Measurements from ENCODE around the gene MCF2L.

Gene MCF2L

DNA sequence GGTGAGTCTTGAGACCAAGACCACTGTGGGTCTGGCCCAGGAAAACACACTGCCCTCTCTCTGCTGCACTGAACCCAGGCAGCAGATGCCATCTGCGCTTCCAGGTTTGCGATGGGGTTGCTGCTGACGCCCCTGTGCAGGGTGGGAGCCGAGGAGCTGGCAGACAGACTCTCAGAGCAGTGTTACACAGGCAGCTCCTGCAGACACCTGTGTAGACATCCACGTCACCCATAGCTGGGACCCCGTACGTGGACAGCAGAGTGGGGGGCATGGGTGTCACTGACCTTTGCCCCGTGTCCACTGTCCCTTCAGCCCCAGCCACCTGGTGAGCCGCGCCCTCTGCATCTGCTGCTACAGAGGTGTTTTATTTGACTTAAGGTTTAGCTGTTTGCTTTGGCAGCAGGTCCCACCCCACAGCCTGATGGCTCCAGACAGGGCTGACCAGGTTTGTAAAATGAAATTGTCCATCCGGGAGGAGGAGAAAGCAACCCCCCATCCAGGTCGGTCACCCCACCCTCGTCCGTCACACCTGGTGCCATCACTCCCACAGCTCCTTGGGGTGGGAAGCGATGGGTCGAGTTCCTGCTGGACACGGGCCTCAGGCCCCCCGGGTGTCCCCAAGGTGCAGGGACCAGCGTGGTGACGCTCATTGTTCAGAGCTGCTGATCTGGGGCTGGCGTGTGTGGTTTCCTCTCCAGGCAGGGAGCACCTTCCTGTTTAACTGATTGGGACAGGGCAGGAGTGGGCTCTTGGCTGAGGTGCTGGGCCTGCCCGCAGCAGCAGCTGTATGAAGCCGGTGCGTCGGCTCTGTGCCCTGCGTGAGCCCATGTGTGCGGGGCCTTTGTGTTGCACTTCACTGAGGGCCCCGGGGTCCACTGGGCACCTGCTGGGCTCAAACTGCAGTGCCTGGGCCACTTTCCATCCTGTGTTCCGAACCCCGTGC is 28.4 kb downstream of the MCF2L start:
- no peak for DNase-seq (ENCODE audit: low spot score)

GRCh38 chr13:112998521-112999280 is 29.7 kb downstream of the MCF2L start:
- DNase-seq (ENCODE audit: low spot score), result no peak

GRCh38 chr13:112999414-113000177 is 30.6 kb downstream of the MCF2L start:
- no peak for DNase-seq (ENCODE audit: low spot score)

- DNase-seq (ENCODE audit: low spot score), result no peak
Measured at GRCh38 chr13:113000575-113000974, 31.6 kb downstream of the MCF2L start.

DNA sequence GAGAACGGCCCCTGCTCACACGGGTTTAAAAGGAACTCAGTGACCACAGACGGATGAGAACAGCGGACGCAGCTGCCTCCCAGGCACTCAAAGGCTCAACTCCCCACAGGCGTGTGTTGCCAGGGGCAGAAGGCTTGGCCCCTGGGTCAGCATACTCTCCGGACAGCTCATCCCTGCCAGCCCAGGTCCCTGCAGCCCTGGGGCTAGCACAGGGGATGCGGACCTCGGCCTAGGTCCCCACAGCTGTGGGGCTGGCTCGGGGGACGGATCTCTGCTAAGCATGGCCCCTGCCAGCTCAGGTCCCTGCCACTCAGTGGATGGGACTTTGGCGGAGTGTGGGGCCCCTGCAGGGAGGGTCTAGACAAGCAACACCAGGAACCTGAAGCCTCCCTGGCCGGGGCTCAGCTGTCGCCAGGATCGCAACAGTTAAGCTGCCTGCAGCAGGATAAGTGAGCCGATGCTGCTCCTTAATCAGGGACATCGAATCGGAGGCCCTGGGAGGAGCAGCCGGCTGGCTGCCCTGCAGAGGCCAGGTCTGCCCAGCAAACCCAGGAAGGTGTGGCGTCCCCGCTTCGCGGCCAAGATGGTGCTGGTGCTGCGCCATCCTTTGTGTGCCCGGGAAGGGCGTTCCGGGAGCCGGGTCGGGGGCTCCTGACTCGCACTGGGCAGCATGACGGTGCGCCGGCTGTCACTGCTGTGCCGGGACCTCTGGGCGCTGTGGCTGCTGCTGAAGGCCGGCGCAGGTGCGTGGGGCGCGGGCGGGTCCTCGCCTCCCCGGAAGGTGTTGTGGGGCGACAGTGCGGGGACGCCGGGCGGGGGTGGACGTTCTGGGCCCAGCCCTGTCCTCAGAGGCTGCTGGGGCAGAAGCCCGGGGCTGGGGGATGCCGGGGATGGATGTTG is 32.5 kb downstream of the MCF2L start:
- peak; percentile 77 for DNase-seq (ENCODE audit: low spot score)

- no peak for DNase-seq (ENCODE audit: low spot score)
Measured at GRCh38 chr13:113002206-113002912, 33.3 kb downstream of the MCF2L start.

DNA sequence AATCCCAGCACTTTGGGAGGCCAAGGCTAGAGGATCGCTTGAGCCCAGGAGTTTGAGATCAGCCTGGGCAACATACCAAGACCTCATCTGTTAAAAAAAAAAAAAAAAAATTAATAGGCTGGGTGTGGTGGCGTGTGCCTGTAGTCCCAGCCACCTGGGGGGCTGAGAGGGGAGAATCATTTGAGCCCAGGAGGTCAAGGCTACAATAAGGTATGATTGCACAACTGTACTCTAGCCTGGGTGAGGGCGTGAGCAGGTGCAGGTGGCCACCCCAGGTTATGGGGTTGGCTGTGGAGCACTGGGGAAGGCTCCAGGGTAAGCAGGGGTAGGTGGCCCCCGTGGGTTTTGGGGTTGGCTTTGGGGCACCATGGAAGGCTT is 33.9 kb downstream of the MCF2L start:
- no peak for DNase-seq (ENCODE audit: low spot score)

- DNase-seq (ENCODE audit: low spot score), result no peak
Measured at GRCh38 chr13:113004126-113004525, 35.1 kb downstream of the MCF2L start.

- DNase-seq (ENCODE audit: low spot score), result no peak
Measured at GRCh38 chr13:113005076-113005865, 36.3 kb downstream of the MCF2L start.

DNA sequence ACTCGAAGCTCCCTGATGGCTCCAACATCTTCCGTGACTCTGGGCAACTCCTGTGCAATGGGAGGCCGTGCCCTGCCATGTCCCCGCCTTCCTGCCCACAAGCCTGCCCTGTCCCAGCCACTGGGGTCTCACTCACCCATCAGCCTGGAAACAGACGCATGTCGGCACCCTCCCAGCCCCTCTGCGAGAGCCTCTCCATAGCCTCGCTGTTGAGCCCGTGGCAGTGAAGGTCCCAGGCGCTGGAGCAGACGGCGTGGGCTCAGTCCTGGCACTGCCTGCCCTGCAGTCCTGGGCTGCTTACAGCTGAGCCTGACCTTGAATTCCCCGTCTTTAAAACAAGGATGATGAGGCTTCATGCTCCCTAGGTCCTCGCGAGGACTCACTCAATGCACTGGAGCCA is 37.0 kb downstream of the MCF2L start:
- no peak for DNase-seq (ENCODE audit: low spot score)

- no peak for DNase-seq (ENCODE audit: low spot score)
Measured at GRCh38 chr13:113006660-113007059, 37.6 kb downstream of the MCF2L start.

DNA sequence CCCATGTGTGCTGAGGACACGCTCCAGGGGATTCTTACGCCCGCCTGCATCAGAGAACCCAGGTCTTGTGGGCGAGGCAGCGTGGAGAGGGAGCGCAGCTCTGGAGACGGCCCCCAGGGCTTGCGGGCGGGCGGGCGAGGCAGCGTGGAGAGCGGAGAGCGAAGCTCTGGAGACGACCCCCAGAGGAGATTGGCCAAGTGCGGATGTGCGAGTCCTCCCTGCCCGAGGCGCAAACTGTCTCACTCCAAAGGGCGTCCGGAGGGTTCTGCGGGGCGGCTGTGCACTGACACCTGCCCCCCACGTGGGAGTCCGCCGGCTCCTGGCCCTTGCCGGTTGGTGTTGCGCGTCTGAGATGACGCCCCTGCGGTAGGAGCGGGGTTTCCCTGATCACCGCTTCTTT is 39.8 kb downstream of the MCF2L start:
- DNase-seq (ENCODE audit: low spot score), result no peak

GRCh38 chr13:113009743-113010509 is 40.9 kb downstream of the MCF2L start:
- DNase-seq (ENCODE audit: low spot score), result peak; percentile 77

DNA sequence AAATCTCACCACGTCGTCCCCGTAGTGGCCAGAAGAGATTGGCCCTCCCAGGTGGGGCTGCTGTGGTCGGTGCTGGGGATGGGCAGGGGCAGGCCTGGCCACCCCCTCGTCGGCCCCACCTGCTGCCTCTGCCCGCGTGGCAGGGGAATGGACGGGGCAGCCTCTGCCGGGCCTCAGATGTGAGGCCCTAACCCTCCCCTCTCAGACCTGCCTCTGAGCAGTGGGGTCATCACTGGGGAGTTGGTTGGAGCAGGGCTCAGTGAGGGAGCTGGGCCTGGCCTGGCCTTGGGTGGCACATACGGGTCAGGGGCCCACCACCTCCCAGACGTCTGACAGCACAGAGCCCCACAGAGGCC is 41.5 kb downstream of the MCF2L start:
- no peak for DNase-seq (ENCODE audit: low spot score)

- DNase-seq (ENCODE audit: low spot score), result no peak
Measured at GRCh38 chr13:113013303-113013702, 44.3 kb downstream of the MCF2L start.

- DNase-seq (ENCODE audit: low spot score), result no peak
Measured at GRCh38 chr13:113013878-113014751, 45.1 kb downstream of the MCF2L start.

- DNase-seq (ENCODE audit: low spot score), result no peak
Measured at GRCh38 chr13:113014752-113015745, 46.0 kb downstream of the MCF2L start.
